ENCODE results near the gene PLEKHJ1.

PLEKHJ1 gene

GRCh38 chr19:2228157-2229030, 7.7 kb downstream of the PLEKHJ1 start:
- peaks cover 31 to 44% of the 10 kb centered on the region in 2 donors for H3K36me3 ChIP-seq (ENCODE audit: control insufficient read depth in 2 of 2, insufficient read depth in 2 of 2, low read length in 2 of 2)
- H3K9me3 ChIP-seq (ENCODE audit: control insufficient read depth in 2 of 2, low read length in 2 of 2), result no peaks in the 10 kb centered on the region
- H3K9ac ChIP-seq (ENCODE audit: low read depth in 1 of 2, low read length in 2 of 2), result no peak overlapping the region
- H3K4me3 ChIP-seq (ENCODE audit: low read length in 2 of 2), result no peak overlapping the region
- no peaks in the 10 kb centered on the region for H3K4me1 ChIP-seq (ENCODE audit: control insufficient read depth in 2 of 2, insufficient read depth in 2 of 2, low read length in 2 of 2)
- no peaks in the 10 kb centered on the region for H3K27me3 ChIP-seq (ENCODE audit: control insufficient read depth in 2 of 2, insufficient read depth in 2 of 2, low read length in 2 of 2)
- H3K27ac ChIP-seq (ENCODE audit: low read depth in 2 of 2, low read length in 2 of 2), result no peak overlapping the region

GRCh38 chr19:2227415-2228156, 8.5 kb downstream of the PLEKHJ1 start:
- Histone ChIP-seq H3K4me3 (ENCODE audit: low read length in 2 of 2) (no peak overlapping the region), H3K27me3 (ENCODE audit: control insufficient read depth in 2 of 2, insufficient read depth in 2 of 2, low read length in 2 of 2) (no peaks in the 10 kb centered on the region), H3K36me3 (ENCODE audit: control insufficient read depth in 2 of 2, insufficient read depth in 2 of 2, low read length in 2 of 2) (peaks cover 31 to 37% of the 10 kb centered on the region in 2 donors), H3K9ac (ENCODE audit: low read depth in 1 of 2, low read length in 2 of 2) (no peak overlapping the region), H3K27ac (ENCODE audit: low read depth in 2 of 2, low read length in 2 of 2) (no peak overlapping the region), H3K9me3 (ENCODE audit: control insufficient read depth in 2 of 2, low read length in 2 of 2) (no peaks in the 10 kb centered on the region), H3K4me1 (ENCODE audit: control insufficient read depth in 2 of 2, insufficient read depth in 2 of 2, low read length in 2 of 2) (no peaks in the 10 kb centered on the region)

GRCh38 chr19:2226840-2227360, 9.2 kb downstream of the PLEKHJ1 start:
- H3K9me3 ChIP-seq (ENCODE audit: control insufficient read depth in 2 of 2, low read length in 2 of 2), result no peaks in the 10 kb centered on the region
- peaks cover 33 to 37% of the 10 kb centered on the region in 2 donors for H3K36me3 ChIP-seq (ENCODE audit: control insufficient read depth in 2 of 2, insufficient read depth in 2 of 2, low read length in 2 of 2)
- no peak overlapping the region for H3K9ac ChIP-seq (ENCODE audit: low read depth in 1 of 2, low read length in 2 of 2)
- no peak overlapping the region for H3K27ac ChIP-seq (ENCODE audit: low read depth in 2 of 2, low read length in 2 of 2)
- H3K27me3 ChIP-seq (ENCODE audit: control insufficient read depth in 2 of 2, insufficient read depth in 2 of 2, low read length in 2 of 2), result no peaks in the 10 kb centered on the region
- H3K4me3 ChIP-seq (ENCODE audit: low read length in 2 of 2), result no peak overlapping the region
- H3K4me1 ChIP-seq (ENCODE audit: control insufficient read depth in 2 of 2, insufficient read depth in 2 of 2, low read length in 2 of 2), result no peaks in the 10 kb centered on the region

- Histone ChIP-seq H3K9ac (ENCODE audit: low read depth in 1 of 2, low read length in 2 of 2) (no peak overlapping the region), H3K4me3 (ENCODE audit: low read length in 2 of 2) (no peak overlapping the region), H3K27me3 (ENCODE audit: control insufficient read depth in 2 of 2, insufficient read depth in 2 of 2, low read length in 2 of 2) (no peaks in the 10 kb centered on the region), H3K9me3 (ENCODE audit: control insufficient read depth in 2 of 2, low read length in 2 of 2) (no peaks in the 10 kb centered on the region), H3K27ac (ENCODE audit: low read depth in 2 of 2, low read length in 2 of 2) (no peak overlapping the region), H3K4me1 (ENCODE audit: control insufficient read depth in 2 of 2, insufficient read depth in 2 of 2, low read length in 2 of 2) (no peaks in the 10 kb centered on the region), H3K36me3 (ENCODE audit: control insufficient read depth in 2 of 2, insufficient read depth in 2 of 2, low read length in 2 of 2) (peaks cover 29 to 42% of the 10 kb centered on the region in 2 donors)
Observed at GRCh38 chr19:2226051-2226839, 9.9 kb downstream of the PLEKHJ1 start.

GRCh38 chr19:2225415-2226050, 10.6 kb downstream of the PLEKHJ1 start:
- H3K27ac ChIP-seq (ENCODE audit: low read depth in 2 of 2, low read length in 2 of 2), result no peak overlapping the region
- H3K36me3 ChIP-seq (ENCODE audit: control insufficient read depth in 2 of 2, insufficient read depth in 2 of 2, low read length in 2 of 2), result peaks cover 27 to 45% of the 10 kb centered on the region in 2 donors
- no peaks in the 10 kb centered on the region for H3K4me1 ChIP-seq (ENCODE audit: control insufficient read depth in 2 of 2, insufficient read depth in 2 of 2, low read length in 2 of 2)
- H3K27me3 ChIP-seq (ENCODE audit: control insufficient read depth in 2 of 2, insufficient read depth in 2 of 2, low read length in 2 of 2), result no peaks in the 10 kb centered on the region
- H3K4me3 ChIP-seq (ENCODE audit: low read length in 2 of 2), result no peak overlapping the region
- H3K9me3 ChIP-seq (ENCODE audit: control insufficient read depth in 2 of 2, low read length in 2 of 2), result no peaks in the 10 kb centered on the region
- H3K9ac ChIP-seq (ENCODE audit: low read depth in 1 of 2, low read length in 2 of 2), result no peak overlapping the region

- Histone ChIP-seq H3K9ac (ENCODE audit: low read depth in 1 of 2, low read length in 2 of 2) (no peak overlapping the region), H3K9me3 (ENCODE audit: control insufficient read depth in 2 of 2, low read length in 2 of 2) (no peaks in the 10 kb centered on the region), H3K36me3 (ENCODE audit: control insufficient read depth in 2 of 2, insufficient read depth in 2 of 2, low read length in 2 of 2) (peaks cover 29 to 47% of the 10 kb centered on the region in 2 donors), H3K27me3 (ENCODE audit: control insufficient read depth in 2 of 2, insufficient read depth in 2 of 2, low read length in 2 of 2) (no peaks in the 10 kb centered on the region), H3K27ac (ENCODE audit: low read depth in 2 of 2, low read length in 2 of 2) (no peak overlapping the region), H3K4me3 (ENCODE audit: low read length in 2 of 2) (no peak overlapping the region), H3K4me1 (ENCODE audit: control insufficient read depth in 2 of 2, insufficient read depth in 2 of 2, low read length in 2 of 2) (no peaks in the 10 kb centered on the region)
Observed at GRCh38 chr19:2224754-2225349, 11.3 kb downstream of the PLEKHJ1 start.

- Histone ChIP-seq H3K9ac (ENCODE audit: low read depth in 1 of 2, low read length in 2 of 2) (no peak overlapping the region), H3K27ac (ENCODE audit: low read depth in 2 of 2, low read length in 2 of 2) (no peak overlapping the region), H3K36me3 (ENCODE audit: control insufficient read depth in 2 of 2, insufficient read depth in 2 of 2, low read length in 2 of 2) (peaks cover 27 to 49% of the 10 kb centered on the region in 2 donors), H3K9me3 (ENCODE audit: control insufficient read depth in 2 of 2, low read length in 2 of 2) (no peaks in the 10 kb centered on the region), H3K4me1 (ENCODE audit: control insufficient read depth in 2 of 2, insufficient read depth in 2 of 2, low read length in 2 of 2) (no peaks in the 10 kb centered on the region), H3K4me3 (ENCODE audit: low read length in 2 of 2) (no peak overlapping the region), H3K27me3 (ENCODE audit: control insufficient read depth in 2 of 2, insufficient read depth in 2 of 2, low read length in 2 of 2) (no peaks in the 10 kb centered on the region)
Observed at GRCh38 chr19:2223959-2224358, 12.2 kb downstream of the PLEKHJ1 start.

- H3K27ac ChIP-seq (ENCODE audit: low read depth in 2 of 2, low read length in 2 of 2), result no peak overlapping the region
- peaks cover 27 to 47% of the 10 kb centered on the region in 2 donors for H3K36me3 ChIP-seq (ENCODE audit: control insufficient read depth in 2 of 2, insufficient read depth in 2 of 2, low read length in 2 of 2)
- no peaks in the 10 kb centered on the region for H3K9me3 ChIP-seq (ENCODE audit: control insufficient read depth in 2 of 2, low read length in 2 of 2)
- no peak overlapping the region for H3K9ac ChIP-seq (ENCODE audit: low read depth in 1 of 2, low read length in 2 of 2)
- no peak overlapping the region for H3K4me3 ChIP-seq (ENCODE audit: low read length in 2 of 2)
- H3K27me3 ChIP-seq (ENCODE audit: control insufficient read depth in 2 of 2, insufficient read depth in 2 of 2, low read length in 2 of 2), result no peaks in the 10 kb centered on the region
- H3K4me1 ChIP-seq (ENCODE audit: control insufficient read depth in 2 of 2, insufficient read depth in 2 of 2, low read length in 2 of 2), result no peaks in the 10 kb centered on the region
Observed at GRCh38 chr19:2223391-2223790, 12.7 kb downstream of the PLEKHJ1 start.

GRCh38 chr19:2221918-2222317, 14.2 kb downstream of the PLEKHJ1 start:
- H3K9ac ChIP-seq (ENCODE audit: low read depth in 1 of 2, low read length in 2 of 2), result no peak overlapping the region
- no peaks in the 10 kb centered on the region for H3K4me1 ChIP-seq (ENCODE audit: control insufficient read depth in 2 of 2, insufficient read depth in 2 of 2, low read length in 2 of 2)
- no peak overlapping the region for H3K4me3 ChIP-seq (ENCODE audit: low read length in 2 of 2)
- H3K27me3 ChIP-seq (ENCODE audit: control insufficient read depth in 2 of 2, insufficient read depth in 2 of 2, low read length in 2 of 2), result no peaks in the 10 kb centered on the region
- H3K27ac ChIP-seq (ENCODE audit: low read depth in 2 of 2, low read length in 2 of 2), result no peak overlapping the region
- H3K36me3 ChIP-seq (ENCODE audit: control insufficient read depth in 2 of 2, insufficient read depth in 2 of 2, low read length in 2 of 2), result peaks cover 39 to 54% of the 10 kb centered on the region in 2 donors
- no peaks in the 10 kb centered on the region for H3K9me3 ChIP-seq (ENCODE audit: control insufficient read depth in 2 of 2, low read length in 2 of 2)

Data from mucosa of rectum (tissue), 2 donors.